IgD-negative memory B cell (primary cell): ENCODE results near the gene SPIC. TPM values are rescaled to one million over a fixed set of nuclear protein-coding genes. Genes with fewer than 3 reads are reported as not detected.

Experiments
- H3K27ac Mint-ChIP-seq, 3 donors: one replicate each; pipeline ENCODE4 v1.8.0; 2020 to 2022; ENCODE audit warnings: mild to moderate bottlenecking in 3 of 3, mixed read lengths in 3 of 3, moderate library complexity in 1 of 3
- H3K27me3 Mint-ChIP-seq: one replicate; pipeline ENCODE4 v1.8.0; 2021; ENCODE audit warnings: mixed read lengths
- H3K36me3 Mint-ChIP-seq: one replicate; pipeline ENCODE4 v1.8.0; 2020; ENCODE audit warnings: mild to moderate bottlenecking, mixed read lengths
- H3K4me1 Mint-ChIP-seq, 3 donors: one replicate each; pipeline ENCODE4 v1.8.0; 2020 to 2022; ENCODE audit warnings: mixed read lengths in 3 of 3, mild to moderate bottlenecking in 1 of 3
- H3K4me3 Mint-ChIP-seq, 4 donors: one replicate each; pipeline ENCODE4 v1.8.0; 2020 to 2022; ENCODE audit warnings: mild to moderate bottlenecking in 4 of 4, mixed read lengths in 4 of 4, moderate library complexity in 3 of 4
- H3K9me3 Mint-ChIP-seq, 3 donors: one replicate each; pipeline ENCODE4 v1.8.0; 2020 to 2021; ENCODE audit warnings: mixed read lengths in 3 of 3, mild to moderate bottlenecking in 1 of 3
- polyA plus RNA-seq: library from polyadenylated mRNA; unstranded; fragments of 300-500 nt; fragmentation: Illumina TruSeq; gene quantifications from one replicate; pipeline ENCODE4 v1.2.3, GENCODE V29; 2021

Gene SPIC
- polyA plus RNA-seq, 1 donor from 2014 or later = not detected

DNA sequence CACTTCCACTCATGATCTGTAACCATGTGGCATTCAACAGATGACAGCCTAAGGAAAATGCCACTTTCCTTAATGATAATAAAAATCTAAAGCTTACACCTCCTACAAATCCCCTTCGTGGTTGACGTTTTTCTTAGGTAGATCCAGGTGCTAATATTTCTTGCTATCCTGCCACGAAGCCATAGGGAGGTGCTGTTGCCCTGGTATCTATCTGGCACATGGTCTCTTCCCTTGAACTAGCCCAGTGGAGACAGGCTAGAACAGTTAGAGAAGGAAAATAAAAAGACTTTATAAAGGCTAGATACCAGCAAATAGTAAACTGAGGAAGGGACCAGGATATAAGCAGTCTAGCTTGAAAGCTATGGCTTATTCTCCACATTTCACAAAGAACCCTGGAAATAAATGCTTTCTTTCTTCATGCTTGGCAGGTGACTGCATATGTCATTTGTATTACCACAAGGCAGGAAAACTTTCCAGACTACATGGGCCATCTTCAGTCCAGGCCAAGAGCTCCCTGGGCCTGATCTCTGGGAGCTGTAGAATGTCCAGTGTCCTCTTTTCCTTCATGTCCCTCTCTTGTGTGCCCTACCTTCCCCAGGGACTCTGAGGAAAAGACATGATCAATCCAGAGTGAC, 15.3 kb downstream of the SPIC start:
- Mint-ChIP-seq H3K4me1 (peaks cover 0 to 5% (median 3%) of the 10 kb centered on the region in 3 donors), H3K9me3 (peaks cover 0 to 2% (median 0%) of the 10 kb centered on the region in 3 donors), H3K36me3 (no peaks in the 10 kb centered on the region), H3K27ac (no peak overlapping the region), H3K27me3 (no peaks in the 10 kb centered on the region), H3K4me3 (no peak overlapping the region)

GRCh38 chr12:101491329-101491728, 16.2 kb downstream of the SPIC start:
- H3K27ac Mint-ChIP-seq = no peak overlapping the region
- H3K9me3 Mint-ChIP-seq = peaks cover 0 to 2% (median 0%) of the 10 kb centered on the region in 3 donors
- H3K4me3 Mint-ChIP-seq = no peak overlapping the region
- H3K4me1 Mint-ChIP-seq = peaks cover 0 to 5% (median 3%) of the 10 kb centered on the region in 3 donors
- H3K27me3 Mint-ChIP-seq = no peaks in the 10 kb centered on the region
- H3K36me3 Mint-ChIP-seq = no peaks in the 10 kb centered on the region

DNA sequence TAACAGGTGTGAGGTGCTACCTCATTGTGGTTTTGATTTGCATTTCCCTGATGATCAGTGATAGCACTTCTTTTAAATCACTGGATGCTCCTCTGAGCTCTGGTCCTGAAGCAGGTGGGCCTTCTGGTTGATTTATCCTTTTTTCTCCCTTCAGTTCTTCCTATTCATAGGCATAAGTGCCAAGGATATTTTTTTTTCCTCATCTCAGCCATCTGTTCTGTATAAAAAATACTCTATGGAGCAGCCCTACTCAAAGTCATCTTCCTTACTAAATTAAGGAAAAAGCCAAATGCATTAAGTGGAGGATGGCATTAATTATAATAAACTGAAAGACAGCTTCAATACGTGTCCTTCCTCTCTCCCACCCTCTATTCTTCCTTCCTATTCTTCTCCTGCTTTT, 18.4 kb downstream of the SPIC start:
- Mint-ChIP-seq H3K36me3 (no peaks in the 10 kb centered on the region), H3K9me3 (peaks cover 0 to 2% (median 0%) of the 10 kb centered on the region in 3 donors), H3K27me3 (peaks cover 3% of the 10 kb centered on the region), H3K4me3 (no peak overlapping the region), H3K4me1 (peaks cover 0 to 5% (median 3%) of the 10 kb centered on the region in 3 donors), H3K27ac (no peak overlapping the region)

GRCh38 chr12:101498252-101498651, 23.1 kb downstream of the SPIC start:
- H3K9me3 Mint-ChIP-seq = no peaks in the 10 kb centered on the region
- H3K36me3 Mint-ChIP-seq = no peaks in the 10 kb centered on the region
- H3K4me1 Mint-ChIP-seq = peaks cover 0 to 5% (median 3%) of the 10 kb centered on the region in 3 donors
- H3K4me3 Mint-ChIP-seq = no peak overlapping the region
- H3K27ac Mint-ChIP-seq = no peak overlapping the region
- peaks cover 10% of the 10 kb centered on the region for H3K27me3 Mint-ChIP-seq

DNA sequence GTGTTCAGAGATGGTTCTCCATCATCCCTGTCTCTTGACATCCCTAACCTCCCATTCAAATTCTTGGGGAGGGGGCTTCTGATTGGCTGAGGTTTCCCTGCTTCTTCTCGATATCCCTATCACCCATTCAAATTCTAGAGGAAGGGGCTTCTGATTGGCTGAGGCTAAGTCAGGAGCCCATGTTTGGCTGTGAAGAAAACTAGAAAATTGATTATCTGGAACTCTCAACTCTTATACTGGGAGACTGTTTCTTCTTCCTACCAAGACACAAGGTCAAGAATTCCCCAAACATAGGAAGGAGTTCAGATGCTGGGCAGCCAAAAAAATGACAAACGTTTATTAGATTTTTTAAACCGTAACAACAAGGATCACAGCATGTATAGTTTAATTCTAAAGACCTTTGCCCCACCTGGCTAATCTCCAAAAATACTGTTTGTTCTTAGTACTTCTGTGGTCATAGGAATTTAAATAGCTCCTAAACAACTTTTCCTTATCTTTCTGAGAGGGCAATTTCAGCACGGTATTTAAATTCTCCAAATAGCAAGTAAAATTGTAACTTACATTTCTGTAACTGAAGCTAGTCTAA, 26.4 kb downstream of the SPIC start:
- no peak overlapping the region for H3K4me3 Mint-ChIP-seq
- H3K9me3 Mint-ChIP-seq = peaks cover 0 to 3% (median 2%) of the 10 kb centered on the region in 3 donors
- H3K27ac Mint-ChIP-seq = no peak overlapping the region
- peaks cover 0 to 5% (median 0%) of the 10 kb centered on the region in 3 donors for H3K4me1 Mint-ChIP-seq
- peaks cover 10% of the 10 kb centered on the region for H3K27me3 Mint-ChIP-seq
- no peaks in the 10 kb centered on the region for H3K36me3 Mint-ChIP-seq

- no peak overlapping the region for H3K4me3 Mint-ChIP-seq
- no peak overlapping the region for H3K27ac Mint-ChIP-seq
- no peaks in the 10 kb centered on the region for H3K4me1 Mint-ChIP-seq
- peaks cover 7% of the 10 kb centered on the region for H3K27me3 Mint-ChIP-seq
- H3K9me3 Mint-ChIP-seq = peaks cover 0 to 4% (median 4%) of the 10 kb centered on the region in 3 donors
- peaks cover 3% of the 10 kb centered on the region for H3K36me3 Mint-ChIP-seq
Measured at GRCh38 chr12:101521136-101521535, 46.0 kb downstream of the SPIC start.

DNA sequence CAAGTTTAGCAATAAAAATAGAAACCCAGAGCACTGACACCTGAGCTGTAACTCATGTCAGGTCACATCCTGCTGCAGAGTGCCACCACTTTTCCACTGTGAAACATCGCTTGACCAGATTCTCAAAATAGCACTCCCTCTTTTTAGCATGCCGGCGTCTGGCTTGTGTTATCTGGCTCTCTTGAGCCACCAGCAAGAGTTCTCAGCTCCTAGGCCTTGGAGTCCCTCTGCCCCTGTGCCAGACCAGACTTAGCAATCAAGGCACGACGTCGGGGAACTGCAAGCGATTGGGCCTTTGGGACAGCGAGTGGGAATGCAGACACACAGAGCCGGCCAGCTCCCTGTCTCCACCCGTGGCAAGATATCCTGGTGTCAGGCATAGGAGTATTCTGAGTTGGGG, 52.5 kb downstream of the SPIC start:
- Mint-ChIP-seq H3K27me3 (peaks cover 3% of the 10 kb centered on the region), H3K27ac (no peak overlapping the region), H3K9me3 (no peaks in the 10 kb centered on the region), H3K36me3 (peaks cover 3% of the 10 kb centered on the region), H3K4me1 (no peaks in the 10 kb centered on the region), H3K4me3 (no peak overlapping the region)

DNA sequence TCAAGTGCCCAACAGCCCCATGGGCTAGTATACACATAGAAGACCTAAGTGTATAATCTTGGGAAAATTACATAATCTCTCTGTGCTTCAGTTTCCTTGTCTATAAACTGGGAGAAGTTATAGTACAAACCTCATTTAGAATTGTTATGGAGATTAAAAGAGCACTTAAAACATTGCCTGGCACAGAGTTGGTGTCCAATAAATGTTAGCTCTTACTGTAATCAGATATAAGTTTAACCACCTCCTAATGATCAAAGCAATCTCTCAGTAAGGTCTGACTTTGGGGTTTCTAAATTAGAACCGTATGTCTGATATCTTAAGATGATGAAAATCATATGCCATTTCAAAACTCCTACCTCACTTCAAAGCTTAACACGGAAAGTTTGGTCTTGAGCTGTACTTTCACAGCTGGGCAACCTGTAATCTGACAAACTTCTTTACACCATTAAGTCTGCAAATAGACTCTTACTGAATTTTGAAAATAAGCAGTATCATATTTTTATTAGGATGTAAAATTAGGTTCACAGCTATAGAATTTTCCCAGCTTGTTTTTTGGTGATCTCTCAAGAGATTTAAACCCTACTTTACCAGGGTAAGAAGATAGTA, 61.0 kb downstream of the SPIC start:
- Mint-ChIP-seq H3K4me1 (no peaks in the 10 kb centered on the region), H3K4me3 (no peak overlapping the region), H3K9me3 (no peaks in the 10 kb centered on the region), H3K27ac (no peak overlapping the region), H3K27me3 (peaks cover 6% of the 10 kb centered on the region), H3K36me3 (no peaks in the 10 kb centered on the region)

Other genes with a start within 250 kb of the SPIC start
- 4.0 TPM for gene UTP20, start 195.2 kb upstream of the SPIC start, polyA plus RNA-seq
- 30.2 TPM for gene ARL1, start 67.6 kb upstream of the SPIC start, polyA plus RNA-seq
- not detected for gene MYBPC1, start 119.6 kb downstream of the SPIC start, polyA plus RNA-seq
- gene CHPT1, start 222.3 kb downstream of the SPIC start, polyA plus RNA-seq = 50.9 TPM